Kidney (tissue), 14 donors: ENCODE data around the gene FYTTD1. TPM values are rescaled to one million over a fixed set of nuclear protein-coding genes. Genes with fewer than 3 reads are reported as not detected.

Experiments used
- DNase-seq, 5 donors: peaks; one replicate each; pipeline ENCODE4 v3.0.0-alpha.2; 2013 to 2020
- FAIRE-seq: peaks from 2 replicates; lab custom pipeline; 2012; peaks lifted over from hg19 to GRCh38; lab: Jason Lieb, UNC
- H3K27ac ChIP-seq, 2 donors: one replicate each; pipeline ENCODE4 v1.7.0; 2013; ENCODE audit warnings: low read depth in 2 of 2, low read length in 2 of 2, inconsistent platforms in 1 of 2
- H3K27me3 ChIP-seq: one replicate; pipeline ENCODE4 v1.7.1; 2013; ENCODE audit warnings: low read length, inconsistent platforms; ENCODE audit not compliant: control insufficient read depth, insufficient read depth
- H3K36me3 ChIP-seq, 3 donors: one replicate each; pipeline versions ENCODE4 v1.7.0 to v1.7.1; 2013; ENCODE audit warnings: low read length in 3 of 3, control low read depth in 1 of 3, inconsistent platforms in 1 of 3; ENCODE audit not compliant: insufficient read depth in 3 of 3, control insufficient read depth in 2 of 3
- H3K4me1 ChIP-seq, 3 donors: one replicate each; pipeline versions ENCODE4 v1.7.0 to v1.7.1; 2013; ENCODE audit warnings: low read length in 3 of 3, inconsistent platforms in 1 of 3, low read depth in 1 of 3; ENCODE audit not compliant: control insufficient read depth in 2 of 3, insufficient read depth in 2 of 3
- H3K4me3 ChIP-seq, 3 donors: one replicate each; pipeline versions ENCODE4 v1.7.0 to v1.8.1; 2013; ENCODE audit warnings: low read length in 3 of 3, control low read depth in 1 of 3, inconsistent platforms in 1 of 3
- H3K9ac ChIP-seq, 3 donors: one replicate each; pipeline versions ENCODE4 v1.7.0 to v1.7.1; 2013; ENCODE audit warnings: low read length in 3 of 3, control low read depth in 1 of 3, inconsistent platforms in 1 of 3
- H3K9me3 ChIP-seq, 3 donors: one replicate each; pipeline versions ENCODE4 v1.7.0 to v1.7.1; 2013; ENCODE audit warnings: low read length in 3 of 3, control low read depth in 1 of 3, inconsistent platforms in 1 of 3; ENCODE audit not compliant: control insufficient read depth in 2 of 3, insufficient read depth in 1 of 3
- CTCF ChIP-seq: IDR thresholded peaks from 3 replicates; pipeline ENCODE4 v1.5.1; 2012; ENCODE audit warnings: mild to moderate bottlenecking, moderate library complexity, borderline replicate concordance; ENCODE audit not compliant: insufficient read depth; ENCODE audit errors: extremely low read depth
- intact Hi-C: fragments of 100-400 bp; cut with DNase I; formaldehyde crosslinking; loops from one replicate; pipeline ENCODE4 v1.11.1; 2022
- polyA plus RNA-seq: library from polyadenylated mRNA; stranded (reverse); fragments of 350-450 nt; fragmentation: Illumina TruSeq; extraction: RNeasy Lipid Tissue Mini Kit (QIAGEN cat#74804); gene quantifications from one replicate; pipeline ENCODE4 v1.2.3, GENCODE V29; 2014; ENCODE audit warnings: low read depth, low replicate concordance; ENCODE audit not compliant: insufficient read depth
- total RNA-seq: library from RNA; stranded (reverse); fragmentation: NEBNext Ultra II Directional; extraction: Animal tissue kit (Norgen Biotek cat#: 25700); gene quantifications from one replicate; pipeline ENCODE4 v1.2.1, GENCODE V29; 2021
- donor health status: control.
- donor health status: control.
- donor health status: control.
- donor health status: control.
- donor health status: control.
- donor health status: DM: yes; HTN: yes; CAD: no.
- donor health status: Normal renal cell carcinoma (clear cell type).

FYTTD1 gene
- total and polyA plus RNA-seq, 2 donors from 2014 or later: 11.9 to 53.7 TPM

GRCh38 chr3:197794115-197794514 lies 44.4 kb downstream of the FYTTD1 start:
- no peaks in the 10 kb centered on the region for H3K36me3 ChIP-seq
- no peak for DNase-seq
- TF ChIP-seq CTCF: no peak
- intact Hi-C loops: no loop called here
- H3K27ac ChIP-seq: no peak overlapping the region
- H3K4me1 ChIP-seq: peaks cover 0 to 10% (median 5%) of the 10 kb centered on the region in 3 donors
- no peaks in the 10 kb centered on the region for H3K9me3 ChIP-seq
- FAIRE-seq: no peak
- H3K27me3 ChIP-seq: no peaks in the 10 kb centered on the region
- H3K4me3 ChIP-seq: no peak overlapping the region
- H3K9ac ChIP-seq: no peak overlapping the region

GRCh38 chr3:197795200-197795599 lies 45.5 kb downstream of the FYTTD1 start:
- no peaks in the 10 kb centered on the region for H3K36me3 ChIP-seq
- TF ChIP-seq CTCF: no peak
- H3K9me3 ChIP-seq: no peaks in the 10 kb centered on the region
- no peaks in the 10 kb centered on the region for H3K27me3 ChIP-seq
- intact Hi-C loops: no loop called here
- peaks cover 0 to 10% (median 5%) of the 10 kb centered on the region in 3 donors for H3K4me1 ChIP-seq
- no peak overlapping the region for H3K27ac ChIP-seq
- FAIRE-seq (no peak), DNase-seq (no peak)
- H3K9ac ChIP-seq: no peak overlapping the region
- H3K4me3 ChIP-seq: no peak overlapping the region

- DNase-seq (no peak), FAIRE-seq (no peak)
- Histone ChIP-seq H3K27ac (no peak overlapping the region), H3K9me3 (no peaks in the 10 kb centered on the region), H3K27me3 (no peaks in the 10 kb centered on the region), H3K9ac (no peak overlapping the region), H3K4me1 (peaks cover 0 to 10% (median 5%) of the 10 kb centered on the region in 3 donors), H3K4me3 (no peak overlapping the region), H3K36me3 (no peaks in the 10 kb centered on the region)
- TF ChIP-seq CTCF: no peak
- intact Hi-C loops: no loop called here
Observed at GRCh38 chr3:197796087-197796486, 46.4 kb downstream of the FYTTD1 start.

GRCh38 chr3:197798863-197799262 lies 49.2 kb downstream of the FYTTD1 start:
- Histone ChIP-seq H3K9ac (no peak overlapping the region), H3K4me1 (peaks cover 0 to 6% (median 5%) of the 10 kb centered on the region in 3 donors), H3K27ac (no peak overlapping the region), H3K36me3 (no peaks in the 10 kb centered on the region), H3K4me3 (no peak overlapping the region), H3K27me3 (no peaks in the 10 kb centered on the region), H3K9me3 (no peaks in the 10 kb centered on the region)
- FAIRE-seq (no peak), DNase-seq (no peak)
- intact Hi-C loops: no loop called here
- TF ChIP-seq CTCF: no peak
